HEK293T (cell line): ENCODE results near the gene LSP1.

Experiments
- CTCF ChIA-PET: fragments of 350-600 bp; formaldehyde crosslinking; extraction: SDS; loops from one replicate; lab custom pipeline; 2021; ENCODE audit warnings: antibody characterized with exemption, inconsistent platforms; lab: Yijun Ruan, JAX
- POLR2A ChIA-PET: fragments of 350-600 bp; formaldehyde crosslinking; extraction: SDS; loops from one replicate; lab custom pipeline; 2020; ENCODE audit warnings: antibody characterized with exemption, inconsistent platforms; lab: Yijun Ruan, JAX
- DNase-seq: peaks from one replicate; pipeline ENCODE4 v3.0.0; 2012; ENCODE audit warnings: mixed read lengths; ENCODE audit errors: extremely low spot score
- ARNT ChIP-seq: fragments of 450-650 bp; IDR thresholded peaks from 2 replicates; pipeline ENCODE4 v1.6.1; 2017; ENCODE audit warnings: mild to moderate bottlenecking
- BHLHE40 ChIP-seq: fragments of 450-650 bp; IDR thresholded peaks from 2 replicates; pipeline ENCODE4 v1.6.1; 2016; ENCODE audit warnings: mild to moderate bottlenecking, moderate library complexity, borderline replicate concordance
- CTBP1 ChIP-seq: fragments of 450-650 bp; IDR thresholded peaks from 2 replicates; pipeline ENCODE4 v1.6.1; 2016; ENCODE audit warnings: borderline replicate concordance
- ELF4 ChIP-seq: fragments of 450-650 bp; IDR thresholded peaks from 2 replicates; pipeline ENCODE4 v1.6.1; 2017; ENCODE audit warnings: antibody characterized with exemption
- FOXA1 ChIP-seq: fragments of 450-650 bp; IDR thresholded peaks from 2 replicates; pipeline ENCODE4 v1.6.1; 2016; ENCODE audit warnings: mild to moderate bottlenecking
- FOXK2 ChIP-seq: fragments of 450-650 bp; IDR thresholded peaks from 2 replicates; pipeline ENCODE4 v1.6.1; 2016; ENCODE audit warnings: mild to moderate bottlenecking
- FOXM1 ChIP-seq: fragments of 450-650 bp; IDR thresholded peaks from 2 replicates; pipeline ENCODE4 v1.6.1; 2017; ENCODE audit warnings: mild to moderate bottlenecking, borderline replicate concordance
- HDGF ChIP-seq: fragments of 450-650 bp; IDR thresholded peaks from 2 replicates; pipeline ENCODE4 v1.6.1; 2017; ENCODE audit warnings: antibody characterized with exemption, borderline replicate concordance
- L3MBTL2 ChIP-seq: fragments of 450-650 bp; conservative IDR thresholded peaks from 2 replicates; pipeline ENCODE4 v1.6.1; 2016; ENCODE audit warnings: mild to moderate bottlenecking
- LEF1 ChIP-seq: fragments of 450-650 bp; IDR thresholded peaks from 2 replicates; pipeline ENCODE4 v1.6.1; 2017; ENCODE audit warnings: mild to moderate bottlenecking, borderline replicate concordance
- NFRKB ChIP-seq: fragments of 450-650 bp; IDR thresholded peaks from 2 replicates; pipeline ENCODE4 v1.6.1; 2016; ENCODE audit warnings: mild to moderate bottlenecking, moderate library complexity
- SP1 ChIP-seq: fragments of 450-650 bp; IDR thresholded peaks from 2 replicates; pipeline ENCODE4 v1.6.1; 2017
- SUZ12 ChIP-seq: fragments of 450-650 bp; IDR thresholded peaks from 2 replicates; pipeline ENCODE4 v1.6.1; 2016; ENCODE audit warnings: mild to moderate bottlenecking
- TARDBP ChIP-seq: fragments of 450-650 bp; IDR thresholded peaks from 2 replicates; pipeline ENCODE4 v1.6.1; 2016
- ZNF384 ChIP-seq: fragments of 450-650 bp; IDR thresholded peaks from 2 replicates; pipeline ENCODE4 v1.6.1; 2016
- TF ChIP-seq, protein P1 (sequence below): fragments of 450-650 bp; IDR thresholded peaks from 2 replicates; pipeline ENCODE4 v1.6.1; 2016

The LSP1 gene

GRCh38 chr11:1827095-1827813 lies 25.6 kb upstream of the LSP1 start:
- CTCF ChIA-PET: no interaction called here
- TF ChIP-seq FOXA1: no peak
- no peak for TF ChIP-seq FOXM1
- TF ChIP-seq SP1: no peak
- no peak for TF ChIP-seq BHLHE40
- TF ChIP-seq ELF4: no peak
- no peak for TF ChIP-seq ARNT
- TF ChIP-seq TARDBP: no peak
- TF ChIP-seq HDGF: no peak
- no peak for TF ChIP-seq LEF1
- TF ChIP-seq, protein P1, sequence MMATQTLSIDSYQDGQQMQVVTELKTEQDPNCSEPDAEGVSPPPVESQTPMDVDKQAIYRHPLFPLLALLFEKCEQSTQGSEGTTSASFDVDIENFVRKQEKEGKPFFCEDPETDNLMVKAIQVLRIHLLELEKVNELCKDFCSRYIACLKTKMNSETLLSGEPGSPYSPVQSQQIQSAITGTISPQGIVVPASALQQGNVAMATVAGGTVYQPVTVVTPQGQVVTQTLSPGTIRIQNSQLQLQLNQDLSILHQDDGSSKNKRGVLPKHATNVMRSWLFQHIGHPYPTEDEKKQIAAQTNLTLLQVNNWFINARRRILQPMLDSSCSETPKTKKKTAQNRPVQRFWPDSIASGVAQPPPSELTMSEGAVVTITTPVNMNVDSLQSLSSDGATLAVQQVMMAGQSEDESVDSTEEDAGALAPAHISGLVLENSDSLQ: no peak
- TF ChIP-seq FOXK2: no peak
- TF ChIP-seq ZNF384: no peak
- TF ChIP-seq SUZ12: no peak
- TF ChIP-seq CTBP1: no peak
- no peak for TF ChIP-seq L3MBTL2
- POLR2A ChIA-PET: no interaction called here
- DNase-seq: no peak

- DNase-seq: no peak
- ChIA-PET CTCF (no interaction called here), POLR2A (no interaction called here)
Measured at GRCh38 chr11:1827931-1828330, 25.0 kb upstream of the LSP1 start.

DNA sequence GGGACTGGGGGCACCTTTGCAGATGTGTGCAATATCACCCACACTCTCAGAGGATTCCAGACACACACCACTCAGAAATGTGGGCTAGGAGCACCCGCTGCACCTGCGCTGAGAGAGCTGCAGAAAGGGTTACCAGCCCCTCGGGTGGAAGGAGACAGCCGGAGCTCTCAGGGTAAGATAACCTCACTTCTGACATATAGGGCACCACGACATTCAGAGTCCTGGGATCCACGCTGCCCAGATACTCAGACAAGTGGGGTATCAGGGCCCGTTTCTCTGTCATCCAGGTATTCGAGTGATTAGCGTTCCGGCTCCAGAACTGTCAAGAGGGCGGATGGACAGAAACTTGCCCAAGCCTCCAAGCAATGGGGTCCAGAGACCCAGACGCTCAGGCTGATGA lies 24.3 kb upstream of the LSP1 start:
- ChIA-PET CTCF (no interaction called here), POLR2A (no interaction called here)
- TF ChIP-seq ARNT (no peak), CTBP1 (no peak)
- DNase-seq: no peak

More at GRCh38 chr11:1827931-1828330, 25.0 kb upstream of the LSP1 start:
- TF ChIP-seq SP1 (no peak), CTBP1 (no peak), HDGF (no peak), BHLHE40 (no peak), ELF4 (no peak), FOXA1 (no peak), TARDBP (no peak), FOXM1 (no peak), FOXK2 (no peak), NFRKB (no peak), ZNF384 (no peak), L3MBTL2 (no peak), LEF1 (no peak), SUZ12 (no peak), ARNT (no peak)
- TF ChIP-seq, protein P1: no peak

- TF ChIP-seq FOXM1: no peak
- TF ChIP-seq HDGF: no peak
- no peak for TF ChIP-seq SUZ12
- TF ChIP-seq ZNF384: no peak
- TF ChIP-seq ELF4: no peak
- TF ChIP-seq, protein P1: no peak
- TF ChIP-seq SP1: no peak
- no peak for TF ChIP-seq LEF1
- TF ChIP-seq L3MBTL2: no peak
- no peak for TF ChIP-seq TARDBP
- no peak for TF ChIP-seq BHLHE40
- TF ChIP-seq ARNT: no peak
- TF ChIP-seq FOXK2: no peak
- no peak for TF ChIP-seq CTBP1
- no peak for TF ChIP-seq FOXA1
- no peak for TF ChIP-seq NFRKB
- POLR2A ChIA-PET: no interaction called here
- CTCF ChIA-PET: no interaction called here
- no peak for DNase-seq
Measured at GRCh38 chr11:1829039-1829820, 23.7 kb upstream of the LSP1 start.

DNA sequence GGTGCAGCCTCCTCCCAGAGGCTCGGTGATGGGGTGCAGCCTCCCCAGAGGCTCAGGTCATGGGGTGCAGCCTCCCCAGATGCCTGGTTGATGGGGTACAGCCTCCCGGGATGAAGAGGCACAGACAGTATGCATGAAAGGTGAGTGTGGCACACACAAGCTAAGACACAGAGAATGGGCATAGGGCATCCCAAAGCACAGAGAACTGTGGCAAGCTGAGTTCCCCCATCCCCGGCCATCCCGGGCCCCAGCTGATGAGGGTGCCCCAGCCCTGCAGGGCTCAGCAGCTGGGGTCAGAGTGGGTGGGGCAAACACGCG lies 22.9 kb upstream of the LSP1 start:
- ChIA-PET CTCF (interaction anchor here (1.5 kb wide), 1 partner anchor 177 kb away, joined by 3 read pairs; no protein-coding TSS in a partner anchor), POLR2A (interaction anchor here (1.1 kb wide), 1 partner anchor 136 kb away, joined by 3 read pairs; no protein-coding TSS in a partner anchor)
- TF ChIP-seq FOXM1 (no peak), SUZ12 (no peak), FOXK2 (no peak)
- TF ChIP-seq, protein P1: no peak
- DNase-seq: no peak
